GM12892 (cell line): Measurements from ENCODE around the gene POLRMT.

ENCODE experiments used
- DNase-seq: peaks from one replicate; pipeline ENCODE4 v3.0.0; 2011; ENCODE audit not compliant: insufficient read length
- FAIRE-seq: peaks from 2 replicates; lab custom pipeline; 2011; peaks lifted over from hg19 to GRCh38; lab: Jason Lieb, UNC
- POLR2A ChIP-seq: IDR thresholded peaks from 2 replicates; pipeline ENCODE4 v1.6.1; 2011; ENCODE audit warnings: low read depth, low read length, control low read depth
- POLR2AphosphoS5 ChIP-seq: IDR thresholded peaks from 2 replicates; pipeline ENCODE4 v1.6.1; 2011; ENCODE audit warnings: low read depth, low read length, control low read depth
- TAF1 ChIP-seq: IDR thresholded peaks from 2 replicates; pipeline ENCODE4 v1.6.1; 2011; ENCODE audit warnings: low read depth, mild to moderate bottlenecking, control low read depth, low read length, borderline replicate concordance

Gene POLRMT

GRCh38 chr19:642767-643727 lies 9.7 kb upstream of the POLRMT start:
- no peak for TF ChIP-seq POLR2A
- no peak for TF ChIP-seq TAF1
- TF ChIP-seq POLR2AphosphoS5, result no peak
- DNase-seq (no peak), FAIRE-seq (no peak)

DNA sequence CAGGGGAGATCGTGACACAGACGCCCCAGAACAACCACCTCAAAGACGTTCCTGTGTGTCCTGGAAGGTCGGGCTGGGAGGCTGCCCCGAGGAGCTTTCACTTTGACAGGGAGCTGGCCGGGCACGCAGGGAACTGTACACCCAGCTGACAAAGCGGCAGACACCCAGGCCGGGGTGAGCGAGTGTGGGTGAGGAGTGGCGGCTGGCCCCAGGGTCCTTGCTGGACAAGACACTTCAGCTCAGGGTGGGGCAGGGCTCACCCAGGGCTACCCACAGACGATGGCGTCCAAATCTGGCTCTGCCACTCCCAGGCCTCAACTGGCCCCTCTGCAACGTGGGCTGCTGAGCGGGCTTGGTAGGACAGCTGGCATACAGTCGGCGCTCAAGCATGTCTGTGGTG lies 8.4 kb upstream of the POLRMT start:
- DNase-seq, result no peak
- no peak for TF ChIP-seq POLR2A
- no peak for TF ChIP-seq POLR2AphosphoS5
- TF ChIP-seq TAF1, result no peak
- FAIRE-seq, result no peak

DNA sequence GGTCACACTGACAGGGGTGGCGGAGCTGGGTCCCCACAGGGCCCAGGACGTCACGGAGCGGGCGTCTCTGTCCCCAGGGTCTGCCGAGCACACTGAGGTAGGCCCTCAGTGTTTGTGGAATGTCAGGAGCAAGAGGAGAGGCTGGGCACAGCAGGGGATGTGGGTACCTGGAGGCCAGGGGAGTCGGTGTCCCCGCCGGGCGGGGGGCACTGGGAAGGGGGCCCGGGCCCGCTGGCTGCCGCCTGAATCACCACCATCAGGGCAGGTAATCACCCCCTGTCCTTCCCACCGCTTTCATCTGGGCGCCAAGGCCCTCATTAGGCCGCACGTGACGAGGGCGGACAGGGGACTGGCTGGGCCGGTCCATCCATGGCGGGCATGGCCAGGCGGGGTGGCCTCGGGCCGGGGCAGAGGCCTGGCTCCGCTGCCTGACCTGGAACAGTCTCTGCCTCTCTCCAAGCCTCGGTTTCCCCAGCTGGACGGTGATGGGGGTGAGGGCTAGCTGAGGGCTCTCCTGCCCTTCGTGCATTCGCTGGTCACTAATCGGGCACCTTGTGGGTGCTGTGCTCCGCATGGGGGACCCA lies 7.4 kb upstream of the POLRMT start:
- FAIRE-seq (no peak), DNase-seq (no peak)
- TF ChIP-seq POLR2A (no peak), TAF1 (no peak), POLR2AphosphoS5 (no peak)

GRCh38 chr19:640161-640558 lies 6.8 kb upstream of the POLRMT start:
- FAIRE-seq, result no peak
- TF ChIP-seq TAF1 (no peak), POLR2A (no peak), POLR2AphosphoS5 (no peak)

GRCh38 chr19:639253-640160 lies 6.2 kb upstream of the POLRMT start, which contains the start of gene FGF22:
Gene FGF22, plus strand, starts transcription at chr19:639879. Its CDS starts 47 bp downstream, at chr19:639926.
- TF ChIP-seq TAF1 (no peak), POLR2A (no peak), POLR2AphosphoS5 (no peak)
- DNase-seq, result peak; percentile 98
- peak; percentile 83 for FAIRE-seq

More at GRCh38 chr19:640161-640558, 6.8 kb upstream of the POLRMT start:
- DNase-seq, result no peak

- FAIRE-seq (no peak), DNase-seq (no peak)
- no peak for TF ChIP-seq POLR2AphosphoS5
- no peak for TF ChIP-seq POLR2A
- TF ChIP-seq TAF1, result no peak
Observed at GRCh38 chr19:638906-639252, 5.5 kb upstream of the POLRMT start.

DNA sequence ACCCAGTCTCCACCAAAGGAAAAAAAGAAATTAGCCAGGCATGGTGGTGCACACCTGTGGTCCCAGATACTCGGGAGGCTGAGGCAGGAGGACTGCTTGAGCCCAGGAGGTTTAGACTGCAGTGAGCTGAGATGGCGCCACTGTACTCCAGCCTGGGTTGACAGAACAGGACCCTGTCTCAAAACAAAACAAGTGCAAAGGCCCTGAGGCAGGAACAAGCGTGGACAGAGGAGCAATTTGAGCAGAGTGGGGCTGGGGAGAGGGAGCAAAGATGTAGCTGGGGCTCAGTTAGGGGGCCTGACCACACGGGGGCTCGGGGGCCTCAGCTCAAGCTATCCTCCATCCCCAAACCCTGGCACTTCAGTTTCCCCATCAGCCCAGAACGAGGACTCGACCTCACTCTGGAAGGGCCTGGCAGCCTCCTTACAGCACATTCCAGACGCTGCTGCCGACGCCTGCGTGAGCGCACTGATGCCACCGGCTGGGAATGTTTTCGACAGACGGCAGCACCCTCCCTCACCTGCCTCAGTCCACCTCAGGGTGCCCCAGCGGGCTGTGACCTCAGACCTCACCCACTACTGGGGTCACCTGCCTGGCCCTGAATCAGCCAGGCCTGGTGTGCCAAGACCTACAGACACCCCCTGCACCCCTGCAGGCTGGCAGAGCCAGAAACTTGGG lies 1.8 kb upstream of the POLRMT start:
- no peak for TF ChIP-seq POLR2A
- TF ChIP-seq TAF1, result no peak
- no peak for TF ChIP-seq POLR2AphosphoS5
- no peak for DNase-seq
- FAIRE-seq, result no peak

DNA sequence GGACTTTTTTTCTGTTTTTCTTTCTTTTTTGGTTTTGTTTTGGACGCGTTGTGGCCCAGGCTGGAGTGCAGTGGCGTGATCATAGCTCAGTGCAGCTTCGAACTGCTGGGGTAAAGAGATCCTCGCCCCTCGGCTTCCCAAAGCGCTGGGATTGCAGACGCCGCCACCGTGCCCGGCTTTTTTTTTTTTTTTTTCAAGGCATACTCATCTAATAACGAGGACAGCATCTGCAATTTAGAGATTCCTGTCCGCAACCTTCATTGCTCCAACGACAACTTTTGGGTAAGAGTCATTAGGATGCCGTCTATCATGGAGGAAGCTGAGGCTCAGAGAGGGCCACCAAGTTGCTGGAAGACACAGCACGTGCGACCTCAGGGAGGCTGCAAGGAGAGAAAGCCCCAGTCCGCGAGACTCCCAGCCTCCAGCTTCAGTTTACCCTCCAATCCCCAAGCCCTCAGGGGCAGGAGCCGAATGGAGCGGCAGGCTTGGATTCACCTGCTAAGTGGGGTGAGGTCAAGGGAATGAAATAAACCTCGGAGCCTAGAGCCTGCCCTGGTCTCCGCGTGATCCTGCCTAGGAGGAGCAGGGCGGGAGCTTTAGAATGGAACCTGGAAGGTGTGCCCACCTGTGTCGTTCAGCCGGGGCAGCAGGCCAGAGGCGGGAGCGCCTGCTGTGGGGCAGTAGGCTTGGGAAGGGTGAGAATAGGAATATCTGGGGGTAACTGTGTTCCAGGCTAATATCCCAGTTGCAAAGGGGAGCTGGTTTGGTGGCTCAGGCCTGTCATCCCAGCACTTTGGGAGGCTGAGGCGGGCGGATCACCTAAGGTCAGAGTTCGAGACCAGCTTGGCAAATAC lies 676 bp upstream of the POLRMT start:
- no peak for TF ChIP-seq POLR2A
- no peak for TF ChIP-seq POLR2AphosphoS5
- no peak for TF ChIP-seq TAF1
- no peak for DNase-seq
- FAIRE-seq, result no peak

- DNase-seq (peak; percentile 88), FAIRE-seq (no peak)
- TF ChIP-seq POLR2AphosphoS5, result no peak
- TF ChIP-seq POLR2A, result no peak
- TF ChIP-seq TAF1, result no peak
Observed at GRCh38 chr19:632579-633067, 714 bp downstream of the POLRMT start.
